Endothelial cell of umbilical vein (primary cell): ENCODE measurements around the gene STARD9. TPM values are rescaled to one million over a fixed set of nuclear protein-coding genes. Genes with fewer than 3 reads are reported as not detected.

Source experiments
- BruUV-seq: library from RNA; stranded (reverse); fragments of 400-500 nt; replicated peaks from 2 replicates; lab custom pipeline; 2021; lab: Mats Ljungman, UMichigan
- CTCF ChIA-PET: fragments of 300-600, 350-600 bp; sonication (Branson Sonifier 250); formaldehyde crosslinking; loops from one replicate; lab custom pipeline; 2021; ENCODE audit warnings: antibody characterized with exemption, inconsistent platforms; lab: Charles Lee
- POLR2A ChIA-PET: fragments of 300-600, 350-600 bp; sonication (Branson Sonifier 250); formaldehyde crosslinking; loops from one replicate; lab custom pipeline; 2021; ENCODE audit warnings: antibody characterized with exemption, inconsistent platforms; lab: Charles Lee
- DNase-seq: peaks from one replicate; pipeline ENCODE4 v3.0.0-alpha.2; 2011; ENCODE audit warnings: low read depth, low spot score
- FAIRE-seq: peaks from 2 replicates; lab custom pipeline; 2011; peaks lifted over from hg19 to GRCh38; lab: Jason Lieb, UNC
- H2AFZ ChIP-seq: 2 replicates; pipeline ENCODE4 v1.6.0; 2012; ENCODE audit warnings: low read depth, low read length, control low read depth, inconsistent platforms
- H3K27ac ChIP-seq: 2 replicates; pipeline ENCODE4 v1.5.1; 2011; ENCODE audit warnings: low read depth, mild to moderate bottlenecking, control low read depth, low read length, moderate library complexity; ENCODE audit not compliant: insufficient read depth
- H3K27me3 ChIP-seq, 2 experiments: 2 replicates each; pipeline versions ENCODE4 v1.6.0 to v1.6.1; 2011; ENCODE audit warnings: low read length in 2 of 2, mixed read lengths in 1 of 2; ENCODE audit not compliant: control insufficient read depth in 2 of 2, insufficient read depth in 2 of 2
- H3K36me3 ChIP-seq, 2 experiments: 2 replicates in 1 of 2; 3 replicates in 1 of 2; pipeline ENCODE4 v1.5.1; 2011; ENCODE audit warnings: low read length in 2 of 2, mild to moderate bottlenecking in 1 of 2, moderate library complexity in 1 of 2; ENCODE audit not compliant: control insufficient read depth in 2 of 2, insufficient read depth in 2 of 2; ENCODE audit errors: extremely low read depth in 1 of 2
- H3K4me1 ChIP-seq: 3 replicates; pipeline ENCODE4 v1.5.1; 2011; ENCODE audit warnings: mild to moderate bottlenecking, low read length; ENCODE audit not compliant: control insufficient read depth, insufficient read depth; ENCODE audit errors: extremely low read depth
- H3K4me2 ChIP-seq: 2 replicates; pipeline ENCODE4 v1.6.1; 2011; ENCODE audit warnings: low read length, control low read depth, mixed read lengths; ENCODE audit not compliant: insufficient read depth
- H3K4me3 ChIP-seq, 3 experiments: fragments of 200-600 bp in 1 of 3; sonication (generic), shearing (Covaris generic) in 1 of 3; replicated peaks in 1 of 3; 2 replicates each; pipeline ENCODE4 v1.5.1; 2011 to 2016; ENCODE audit warnings: control low read depth in 3 of 3, low read length in 3 of 3, mild to moderate bottlenecking in 2 of 3, inconsistent platforms in 1 of 3, low read depth in 1 of 3, moderate library complexity in 1 of 3; ENCODE audit not compliant: insufficient read depth in 1 of 3
- H3K79me2 ChIP-seq: 2 replicates; pipeline ENCODE4 v1.6.0; 2012; ENCODE audit warnings: low read length, inconsistent platforms; ENCODE audit not compliant: control insufficient read depth, insufficient read depth
- H3K9ac ChIP-seq: replicated peaks from 2 replicates; pipeline ENCODE3; 2011; ENCODE audit warnings: low read length, control low read depth; ENCODE audit not compliant: insufficient read depth; ENCODE audit errors: extremely low read depth
- H3K9me1 ChIP-seq: replicated peaks from 3 replicates; pipeline ENCODE4 v1.6.0; 2011; ENCODE audit warnings: mild to moderate bottlenecking, low read length; ENCODE audit not compliant: control insufficient read depth, insufficient read depth; ENCODE audit errors: extremely low read depth
- H3K9me3 ChIP-seq: replicated peaks from 2 replicates; pipeline ENCODE4 v1.5.1; 2012; ENCODE audit warnings: low read length, inconsistent platforms; ENCODE audit not compliant: control insufficient read depth, insufficient read depth
- H4K20me1 ChIP-seq: replicated peaks from 2 replicates; pipeline ENCODE3; 2011; ENCODE audit warnings: mild to moderate bottlenecking, low read length; ENCODE audit not compliant: control insufficient read depth, insufficient read depth; ENCODE audit errors: extremely low read depth
- EZH2 ChIP-seq: IDR thresholded peaks from 2 replicates; pipeline ENCODE4 v1.6.1; 2012; ENCODE audit warnings: borderline replicate concordance, low read depth, mild to moderate bottlenecking, moderate library complexity, low read length, inconsistent platforms; ENCODE audit not compliant: severe bottlenecking
- FOS ChIP-seq: IDR thresholded peaks from 2 replicates; pipeline ENCODE4 v1.6.1; 2011; ENCODE audit warnings: mild to moderate bottlenecking, low read length, moderate library complexity, borderline replicate concordance; ENCODE audit not compliant: insufficient read depth
- GATA2 ChIP-seq: IDR thresholded peaks from 2 replicates; pipeline ENCODE4 v1.7.0; 2011; ENCODE audit warnings: low read depth, mild to moderate bottlenecking, moderate library complexity, mixed read lengths, low read length; ENCODE audit not compliant: insufficient read length, insufficient read depth
- JUN ChIP-seq: IDR thresholded peaks from 2 replicates; pipeline ENCODE4 v1.6.1; 2011; ENCODE audit warnings: borderline replicate concordance, low read depth; ENCODE audit not compliant: insufficient read length, insufficient read depth
- MAX ChIP-seq: IDR thresholded peaks from 2 replicates; pipeline ENCODE4 v1.6.1; 2011; ENCODE audit not compliant: insufficient read depth, insufficient read length
- MYC ChIP-seq: IDR thresholded peaks from one replicate; pipeline ENCODE4 v1.6.1; 2011; ENCODE audit warnings: mild to moderate bottlenecking, low read depth, low read length
- POLR2A ChIP-seq: IDR thresholded peaks from 2 replicates; pipeline ENCODE4 v1.6.1; 2012; ENCODE audit warnings: low read depth, mild to moderate bottlenecking, control low read depth, low read length
- POLR2AphosphoS5 ChIP-seq: IDR thresholded peaks from 2 replicates; pipeline ENCODE4 v1.6.1; 2012; ENCODE audit warnings: low read depth, mild to moderate bottlenecking, control low read depth, low read length, moderate library complexity; ENCODE audit not compliant: insufficient read depth
- dilution Hi-C: fragments of 300-500 bp; cut with MboI; formaldehyde crosslinking; loops from one replicate; pipeline ENCODE4 v1.15.0; 2019; ENCODE audit warnings: low sequenced_read_pairs; ENCODE audit not compliant: extremely low pct_ligation_motif_present
- intact Hi-C: fragments of 100-400 bp; cut with micrococcal nuclease; formaldehyde crosslinking; loops from one replicate; pipeline ENCODE4 v1.10.0; 2022
- polyA plus RNA-seq, 4 experiments: library from polyadenylated mRNA; depleted of rRNA in 3 of 4; stranded (reverse) in 3 of 4; unstranded in 1 of 4; fragments of >200 nt; gene quantifications; 2 replicates each; pipeline versions ENCODE4 v1.2.1 to v1.2.3, GENCODE V29; 2011 to 2012; ENCODE audit warnings: missing spikeins in 1 of 4
- total RNA-seq: library from RNA; stranded (reverse); gene quantifications from 2 replicates; pipeline ENCODE4 v1.2.3, GENCODE V29; 2021
- TF ChIP-seq, protein P1 (sequence below), 2 donors: IDR thresholded peaks; 1 replicate in 1 of 2; 2 replicates in 1 of 2; pipeline ENCODE4 v1.5.1; 2011; ENCODE audit warnings: low read length in 2 of 2, mild to moderate bottlenecking in 2 of 2, moderate library complexity in 2 of 2, control low read depth in 1 of 2, inconsistent platforms in 1 of 2, low read depth in 1 of 2; ENCODE audit not compliant: insufficient read depth in 1 of 2; ENCODE audit errors: extremely low read depth in 1 of 2

STARD9 gene
- total and polyA plus RNA-seq, 2 donors (not counting 3 experiments of a cell fraction or from before 2014, with no cell fraction given): 4.6 to 17.5 TPM

- H3K9ac ChIP-seq: no peak overlapping the region
- BruUV-seq: no TSS peak
- intact Hi-C loops: no loop called here
- FAIRE-seq (no peak), DNase-seq (no peak)
- peaks cover 0 to 5% of the 10 kb centered on the region in 2 experiments for H3K36me3 ChIP-seq
- no peak for TF ChIP-seq FOS
- no peak for TF ChIP-seq GATA2
- TF ChIP-seq MYC: no peak
- TF ChIP-seq EZH2: no peak
- no peak for TF ChIP-seq MAX
- TF ChIP-seq JUN: no peak
- TF ChIP-seq, protein P1, sequence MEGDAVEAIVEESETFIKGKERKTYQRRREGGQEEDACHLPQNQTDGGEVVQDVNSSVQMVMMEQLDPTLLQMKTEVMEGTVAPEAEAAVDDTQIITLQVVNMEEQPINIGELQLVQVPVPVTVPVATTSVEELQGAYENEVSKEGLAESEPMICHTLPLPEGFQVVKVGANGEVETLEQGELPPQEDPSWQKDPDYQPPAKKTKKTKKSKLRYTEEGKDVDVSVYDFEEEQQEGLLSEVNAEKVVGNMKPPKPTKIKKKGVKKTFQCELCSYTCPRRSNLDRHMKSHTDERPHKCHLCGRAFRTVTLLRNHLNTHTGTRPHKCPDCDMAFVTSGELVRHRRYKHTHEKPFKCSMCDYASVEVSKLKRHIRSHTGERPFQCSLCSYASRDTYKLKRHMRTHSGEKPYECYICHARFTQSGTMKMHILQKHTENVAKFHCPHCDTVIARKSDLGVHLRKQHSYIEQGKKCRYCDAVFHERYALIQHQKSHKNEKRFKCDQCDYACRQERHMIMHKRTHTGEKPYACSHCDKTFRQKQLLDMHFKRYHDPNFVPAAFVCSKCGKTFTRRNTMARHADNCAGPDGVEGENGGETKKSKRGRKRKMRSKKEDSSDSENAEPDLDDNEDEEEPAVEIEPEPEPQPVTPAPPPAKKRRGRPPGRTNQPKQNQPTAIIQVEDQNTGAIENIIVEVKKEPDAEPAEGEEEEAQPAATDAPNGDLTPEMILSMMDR (IDR thresholded peaks at IDR 0.05; ENCODE audit: extremely low read depth in 1 of 2, insufficient read depth in 1 of 2, low read depth in 1 of 2, low read length in 2 of 2): no peak
- TF ChIP-seq POLR2AphosphoS5: no peak
- TF ChIP-seq POLR2A: no peak
- H3K4me2 ChIP-seq: no peak overlapping the region
- H3K27ac ChIP-seq: no peak overlapping the region
- CTCF ChIA-PET: interaction anchor here (2.7 kb wide), 1 partner anchor 10 kb away, joined by 9 read pairs; no protein-coding TSS in a partner anchor
- no peaks in the 10 kb centered on the region for H4K20me1 ChIP-seq
- no peaks in the 10 kb centered on the region for H3K79me2 ChIP-seq
- H3K9me3 ChIP-seq: no peaks in the 10 kb centered on the region
- POLR2A ChIA-PET: no interaction called here
- no peaks in the 10 kb centered on the region for H3K4me1 ChIP-seq
- dilution Hi-C loops: no loop called here
- no peaks in the 10 kb centered on the region for H3K27me3 ChIP-seq
- no peaks in the 10 kb centered on the region for H3K9me1 ChIP-seq
- no peak overlapping the region for H3K4me3 ChIP-seq
- H2AFZ ChIP-seq: no peak overlapping the region
Measured at GRCh38 chr15:42692997-42693396, 117.6 kb downstream of the STARD9 start.
